SK-N-SH treated with all-trans-retinoic acid at 6 μM for 48 hours (cell line): Measurements from ENCODE around the gene TRIM56.

ENCODE experiments used
- ATAC-seq: fragments of 200-7000 bp; cut with Tn5 transposase; 3 replicates; pipeline ENCODE4 v1.9.1; 2020; ENCODE audit warnings: mild to moderate bottlenecking, moderate library complexity
- ARNTL ChIP-seq: fragments of 450-650 bp; formaldehyde crosslinking; IDR thresholded peaks from 2 replicates; pipeline ENCODE4 v1.5.0; 2020; ENCODE audit warnings: low read depth, mild to moderate bottlenecking, moderate library complexity, borderline replicate concordance
- CSDC2 ChIP-seq: fragments of 250-450 bp; sonication (Bioruptor Pico); IDR thresholded peaks from 2 replicates; pipeline ENCODE4 v1.5.0; 2020; ENCODE audit warnings: mild to moderate bottlenecking, moderate library complexity
- ESRRG ChIP-seq: fragments of 250-450 bp; sonication (Bioruptor Pico); IDR thresholded peaks from 2 replicates; pipeline ENCODE4 v1.6.1; 2021; ENCODE audit warnings: mild to moderate bottlenecking
- GLIS3 ChIP-seq: fragments of 250-450 bp; sonication (Bioruptor Pico); IDR thresholded peaks from 2 replicates; pipeline ENCODE4 v1.5.0; 2020; ENCODE audit warnings: mild to moderate bottlenecking, moderate library complexity
- ISL1 ChIP-seq: fragments of 250-450 bp; sonication (Bioruptor Pico); IDR thresholded peaks from 2 replicates; pipeline ENCODE4 v2.1.2; 2022; ENCODE audit warnings: mild to moderate bottlenecking, moderate library complexity
- OSR1 ChIP-seq: fragments of 250-450 bp; sonication (Bioruptor Pico); IDR thresholded peaks from 2 replicates; pipeline ENCODE4 v1.8.0; 2022; ENCODE audit warnings: moderate library complexity, mild to moderate bottlenecking, inconsistent platforms
- PPARA ChIP-seq: fragments of 250-450 bp; sonication (Bioruptor Pico); IDR thresholded peaks from 2 replicates; pipeline ENCODE4 v1.5.0; 2020; ENCODE audit warnings: mild to moderate bottlenecking, borderline replicate concordance
- RARB ChIP-seq: fragments of 250-450 bp; sonication (Bioruptor Pico); IDR thresholded peaks from 2 replicates; pipeline ENCODE4 v1.8.0; 2021; ENCODE audit warnings: mild to moderate bottlenecking, moderate library complexity
- SNAI2 ChIP-seq: fragments of 250-450 bp; sonication (Bioruptor Pico); IDR thresholded peaks from 2 replicates; pipeline ENCODE4 v1.5.0; 2020; ENCODE audit warnings: mild to moderate bottlenecking, moderate library complexity
- TOX ChIP-seq: fragments of 250-450 bp; sonication (Bioruptor Pico); IDR thresholded peaks from 2 replicates; pipeline ENCODE4 v1.8.0; 2021; ENCODE audit warnings: mild to moderate bottlenecking, moderate library complexity, borderline replicate concordance
- ZC3H10 ChIP-seq: fragments of 250-450 bp; sonication (Bioruptor Pico); IDR thresholded peaks from 2 replicates; pipeline ENCODE4 v1.5.1; 2021; ENCODE audit warnings: mild to moderate bottlenecking, moderate library complexity
- ZFP3 ChIP-seq: fragments of 250-450 bp; sonication (Bioruptor Pico); IDR thresholded peaks from 2 replicates; pipeline ENCODE4 v1.5.0; 2020; ENCODE audit warnings: mild to moderate bottlenecking, moderate library complexity
- ZFP30 ChIP-seq: fragments of 450-650 bp; formaldehyde crosslinking; IDR thresholded peaks from 2 replicates; pipeline ENCODE4 v1.5.0; 2022; ENCODE audit warnings: mild to moderate bottlenecking, moderate library complexity
- ZNF565 ChIP-seq: fragments of 450-650 bp; formaldehyde crosslinking; conservative IDR thresholded peaks from 2 replicates; pipeline ENCODE4 v1.5.0; 2020; ENCODE audit warnings: low read depth, mild to moderate bottlenecking, moderate library complexity
- ZNF70 ChIP-seq: fragments of 450-650 bp; formaldehyde crosslinking; IDR thresholded peaks from 2 replicates; pipeline ENCODE4 v1.5.0; 2020; ENCODE audit warnings: mild to moderate bottlenecking, moderate library complexity
- ZNF8 ChIP-seq: fragments of 450-650 bp; formaldehyde crosslinking; IDR thresholded peaks from 2 replicates; pipeline ENCODE4 v1.5.0; 2020; ENCODE audit warnings: mild to moderate bottlenecking, moderate library complexity
- TF ChIP-seq, protein P1 (sequence below): fragments of 250-450 bp; sonication (Bioruptor Pico); IDR thresholded peaks from 2 replicates; pipeline ENCODE4 v1.8.0; 2020; ENCODE audit warnings: mild to moderate bottlenecking, moderate library complexity, borderline replicate concordance
- TF ChIP-seq, protein P2 (sequence below): fragments of 250-450 bp; sonication (Bioruptor Pico); IDR thresholded peaks from 2 replicates; pipeline ENCODE4 v1.8.0; 2021; ENCODE audit warnings: low read depth, mild to moderate bottlenecking, moderate library complexity, borderline replicate concordance
- TF ChIP-seq, protein P3 (sequence below): fragments of 250-450 bp; sonication (Bioruptor Pico); IDR thresholded peaks from 2 replicates; pipeline ENCODE4 v1.5.1; 2020; ENCODE audit warnings: low read depth, mild to moderate bottlenecking, moderate library complexity
- TF ChIP-seq, protein P4 (sequence below): fragments of 250-450 bp; sonication (Bioruptor Pico); IDR thresholded peaks from 2 replicates; pipeline ENCODE4 v1.5.0; 2020; ENCODE audit warnings: mild to moderate bottlenecking, moderate library complexity
- TF ChIP-seq, protein P5 (sequence below): fragments of 250-450 bp; sonication (Bioruptor Pico); IDR thresholded peaks from 2 replicates; pipeline ENCODE4 v1.5.1; 2021; ENCODE audit warnings: mild to moderate bottlenecking, moderate library complexity

Gene TRIM56

DNA sequence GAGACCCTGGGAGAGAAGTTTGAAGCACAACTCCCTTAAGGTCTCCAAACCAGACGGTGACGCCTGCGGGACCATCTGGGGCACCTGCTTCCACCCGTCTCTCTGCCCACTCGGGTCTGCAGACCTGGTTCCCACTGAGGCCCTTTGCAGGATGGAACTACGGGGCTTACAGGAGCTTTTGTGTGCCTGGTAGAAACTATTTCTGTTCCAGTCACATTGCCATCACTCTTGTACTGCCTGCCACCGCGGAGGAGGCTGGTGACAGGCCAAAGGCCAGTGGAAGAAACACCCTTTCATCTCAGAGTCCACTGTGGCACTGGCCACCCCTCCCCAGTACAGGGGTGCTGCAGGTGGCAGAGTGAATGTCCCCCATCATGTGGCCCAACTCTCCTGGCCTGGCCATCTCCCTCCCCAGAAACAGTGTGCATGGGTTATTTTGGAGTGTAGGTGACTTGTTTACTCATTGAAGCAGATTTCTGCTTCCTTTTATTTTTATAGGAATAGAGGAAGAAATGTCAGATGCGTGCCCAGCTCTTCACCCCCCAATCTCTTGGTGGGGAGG lies 52.5 kb downstream of the TRIM56 start:
- peak; percentile 19; the same call in 1 of the 2 replicates for TF ChIP-seq ZFP30 (CRISPR knock-in tag)
- TF ChIP-seq ESRRG (CRISPR knock-in tag) = peak; percentile 15; the same call in 1 of the 2 replicates
- no peak for TF ChIP-seq ARNTL (CRISPR knock-in tag)
- ATAC-seq = peak; percentile 2

DNA sequence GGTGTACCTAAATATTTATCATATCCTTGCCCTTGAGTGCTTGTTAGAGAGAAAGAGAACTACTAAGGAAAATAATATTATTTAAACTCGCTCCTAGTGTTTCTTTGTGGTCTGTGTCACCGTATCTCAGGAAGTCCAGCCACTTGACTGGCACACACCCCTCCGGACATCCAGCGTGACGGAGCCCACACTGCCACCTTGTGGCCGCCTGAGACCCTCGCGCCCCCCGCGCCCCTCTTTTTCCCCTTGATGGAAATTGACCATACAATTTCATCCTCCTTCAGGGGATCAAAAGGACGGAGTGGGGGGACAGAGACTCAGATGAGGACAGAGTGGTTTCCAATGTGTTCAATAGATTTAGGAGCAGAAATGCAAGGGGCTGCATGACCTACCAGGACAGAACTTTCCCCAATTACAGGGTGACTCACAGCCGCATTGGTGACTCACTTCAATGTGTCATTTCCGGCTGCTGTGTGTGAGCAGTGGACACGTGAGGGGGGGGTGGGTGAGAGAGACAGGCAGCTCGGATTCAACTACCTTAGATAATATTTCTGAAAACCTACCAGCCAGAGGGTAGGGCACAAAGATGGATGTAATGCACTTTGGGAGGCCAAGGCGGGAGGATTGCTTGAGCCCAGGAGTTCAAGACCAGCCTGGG lies 53.1 kb downstream of the TRIM56 start:
- TF ChIP-seq, protein P1, sequence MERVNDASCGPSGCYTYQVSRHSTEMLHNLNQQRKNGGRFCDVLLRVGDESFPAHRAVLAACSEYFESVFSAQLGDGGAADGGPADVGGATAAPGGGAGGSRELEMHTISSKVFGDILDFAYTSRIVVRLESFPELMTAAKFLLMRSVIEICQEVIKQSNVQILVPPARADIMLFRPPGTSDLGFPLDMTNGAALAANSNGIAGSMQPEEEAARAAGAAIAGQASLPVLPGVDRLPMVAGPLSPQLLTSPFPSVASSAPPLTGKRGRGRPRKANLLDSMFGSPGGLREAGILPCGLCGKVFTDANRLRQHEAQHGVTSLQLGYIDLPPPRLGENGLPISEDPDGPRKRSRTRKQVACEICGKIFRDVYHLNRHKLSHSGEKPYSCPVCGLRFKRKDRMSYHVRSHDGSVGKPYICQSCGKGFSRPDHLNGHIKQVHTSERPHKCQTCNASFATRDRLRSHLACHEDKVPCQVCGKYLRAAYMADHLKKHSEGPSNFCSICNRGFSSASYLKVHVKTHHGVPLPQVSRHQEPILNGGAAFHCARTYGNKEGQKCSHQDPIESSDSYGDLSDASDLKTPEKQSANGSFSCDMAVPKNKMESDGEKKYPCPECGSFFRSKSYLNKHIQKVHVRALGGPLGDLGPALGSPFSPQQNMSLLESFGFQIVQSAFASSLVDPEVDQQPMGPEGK (CRISPR knock-in tag) = peak; percentile 39; the same call in 1 of the 2 replicates
- TF ChIP-seq RARB (CRISPR knock-in tag) (peak; percentile 92; the same call in 1 of the 2 replicates), GLIS3 (CRISPR knock-in tag) (peak; percentile 85; the same call in 1 of the 2 replicates), PPARA (CRISPR knock-in tag) (no peak), TOX (CRISPR knock-in tag) (0 out of 2 replicates have a peak, but pooled peaks have one; percentile 29), ZFP3 (CRISPR knock-in tag) (peak; percentile 47; the same call in 1 of the 2 replicates), ARNTL (CRISPR knock-in tag) (peak; percentile 94), SNAI2 (0 out of 2 replicates have a peak, but pooled peaks have one; percentile 25), ZNF70 (CRISPR knock-in tag) (no peak), OSR1 (CRISPR knock-in tag) (no peak), ZNF8 (CRISPR knock-in tag) (peak; percentile 5; the same call in 1 of the 2 replicates), ZC3H10 (CRISPR knock-in tag) (no peak; the same call in 1 of the 2 replicates), CSDC2 (CRISPR knock-in tag) (peak; percentile 75; the same call in 1 of the 2 replicates), ZNF565 (CRISPR knock-in tag) (no peak)
- TF ChIP-seq, protein P2, sequence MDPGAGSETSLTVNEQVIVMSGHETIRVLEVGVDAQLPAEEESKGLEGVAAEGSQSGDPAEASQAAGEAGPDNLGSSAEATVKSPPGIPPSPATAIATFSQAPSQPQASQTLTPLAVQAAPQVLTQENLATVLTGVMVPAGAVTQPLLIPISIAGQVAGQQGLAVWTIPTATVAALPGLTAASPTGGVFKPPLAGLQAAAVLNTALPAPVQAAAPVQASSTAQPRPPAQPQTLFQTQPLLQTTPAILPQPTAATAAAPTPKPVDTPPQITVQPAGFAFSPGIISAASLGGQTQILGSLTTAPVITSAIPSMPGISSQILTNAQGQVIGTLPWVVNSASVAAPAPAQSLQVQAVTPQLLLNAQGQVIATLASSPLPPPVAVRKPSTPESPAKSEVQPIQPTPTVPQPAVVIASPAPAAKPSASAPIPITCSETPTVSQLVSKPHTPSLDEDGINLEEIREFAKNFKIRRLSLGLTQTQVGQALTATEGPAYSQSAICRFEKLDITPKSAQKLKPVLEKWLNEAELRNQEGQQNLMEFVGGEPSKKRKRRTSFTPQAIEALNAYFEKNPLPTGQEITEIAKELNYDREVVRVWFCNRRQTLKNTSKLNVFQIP (CRISPR knock-in tag) = peak; percentile 34; the same call in 1 of the 2 replicates
- TF ChIP-seq, protein P3, sequence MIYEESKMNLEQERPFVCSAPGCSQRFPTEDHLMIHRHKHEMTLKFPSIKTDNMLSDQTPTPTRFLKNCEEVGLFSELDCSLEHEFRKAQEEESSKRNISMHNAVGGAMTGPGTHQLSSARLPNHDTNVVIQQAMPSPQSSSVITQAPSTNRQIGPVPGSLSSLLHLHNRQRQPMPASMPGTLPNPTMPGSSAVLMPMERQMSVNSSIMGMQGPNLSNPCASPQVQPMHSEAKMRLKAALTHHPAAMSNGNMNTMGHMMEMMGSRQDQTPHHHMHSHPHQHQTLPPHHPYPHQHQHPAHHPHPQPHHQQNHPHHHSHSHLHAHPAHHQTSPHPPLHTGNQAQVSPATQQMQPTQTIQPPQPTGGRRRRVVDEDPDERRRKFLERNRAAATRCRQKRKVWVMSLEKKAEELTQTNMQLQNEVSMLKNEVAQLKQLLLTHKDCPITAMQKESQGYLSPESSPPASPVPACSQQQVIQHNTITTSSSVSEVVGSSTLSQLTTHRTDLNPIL (CRISPR knock-in tag) = peak; percentile 67; the same call in 1 of the 2 replicates
- TF ChIP-seq, all 23 proteins: peak for 11
- peak; percentile 24 for ATAC-seq

DNA sequence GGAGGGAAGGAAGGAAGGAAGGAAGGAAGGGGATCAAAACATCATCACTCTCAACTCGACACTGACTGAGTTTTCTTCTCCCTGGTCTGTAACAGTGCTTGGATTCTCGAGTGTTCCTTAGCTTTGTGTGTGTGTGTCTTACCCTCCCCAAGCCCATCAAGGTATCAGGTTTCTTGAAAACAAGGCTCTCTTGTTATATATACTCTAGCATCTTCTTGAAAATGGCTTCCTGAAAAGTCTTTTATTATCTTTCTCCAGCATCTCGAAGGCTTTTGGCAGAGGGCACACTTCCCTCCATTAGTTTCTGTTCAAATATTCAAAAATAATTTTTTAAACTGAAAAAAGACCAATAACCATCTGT lies 55.0 kb downstream of the TRIM56 start:
- TF ChIP-seq, protein P4, sequence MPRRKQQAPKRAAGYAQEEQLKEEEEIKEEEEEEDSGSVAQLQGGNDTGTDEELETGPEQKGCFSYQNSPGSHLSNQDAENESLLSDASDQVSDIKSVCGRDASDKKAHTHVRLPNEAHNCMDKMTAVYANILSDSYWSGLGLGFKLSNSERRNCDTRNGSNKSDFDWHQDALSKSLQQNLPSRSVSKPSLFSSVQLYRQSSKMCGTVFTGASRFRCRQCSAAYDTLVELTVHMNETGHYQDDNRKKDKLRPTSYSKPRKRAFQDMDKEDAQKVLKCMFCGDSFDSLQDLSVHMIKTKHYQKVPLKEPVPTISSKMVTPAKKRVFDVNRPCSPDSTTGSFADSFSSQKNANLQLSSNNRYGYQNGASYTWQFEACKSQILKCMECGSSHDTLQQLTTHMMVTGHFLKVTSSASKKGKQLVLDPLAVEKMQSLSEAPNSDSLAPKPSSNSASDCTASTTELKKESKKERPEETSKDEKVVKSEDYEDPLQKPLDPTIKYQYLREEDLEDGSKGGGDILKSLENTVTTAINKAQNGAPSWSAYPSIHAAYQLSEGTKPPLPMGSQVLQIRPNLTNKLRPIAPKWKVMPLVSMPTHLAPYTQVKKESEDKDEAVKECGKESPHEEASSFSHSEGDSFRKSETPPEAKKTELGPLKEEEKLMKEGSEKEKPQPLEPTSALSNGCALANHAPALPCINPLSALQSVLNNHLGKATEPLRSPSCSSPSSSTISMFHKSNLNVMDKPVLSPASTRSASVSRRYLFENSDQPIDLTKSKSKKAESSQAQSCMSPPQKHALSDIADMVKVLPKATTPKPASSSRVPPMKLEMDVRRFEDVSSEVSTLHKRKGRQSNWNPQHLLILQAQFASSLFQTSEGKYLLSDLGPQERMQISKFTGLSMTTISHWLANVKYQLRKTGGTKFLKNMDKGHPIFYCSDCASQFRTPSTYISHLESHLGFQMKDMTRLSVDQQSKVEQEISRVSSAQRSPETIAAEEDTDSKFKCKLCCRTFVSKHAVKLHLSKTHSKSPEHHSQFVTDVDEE (CRISPR knock-in tag) = no peak
- TF ChIP-seq, protein P5, sequence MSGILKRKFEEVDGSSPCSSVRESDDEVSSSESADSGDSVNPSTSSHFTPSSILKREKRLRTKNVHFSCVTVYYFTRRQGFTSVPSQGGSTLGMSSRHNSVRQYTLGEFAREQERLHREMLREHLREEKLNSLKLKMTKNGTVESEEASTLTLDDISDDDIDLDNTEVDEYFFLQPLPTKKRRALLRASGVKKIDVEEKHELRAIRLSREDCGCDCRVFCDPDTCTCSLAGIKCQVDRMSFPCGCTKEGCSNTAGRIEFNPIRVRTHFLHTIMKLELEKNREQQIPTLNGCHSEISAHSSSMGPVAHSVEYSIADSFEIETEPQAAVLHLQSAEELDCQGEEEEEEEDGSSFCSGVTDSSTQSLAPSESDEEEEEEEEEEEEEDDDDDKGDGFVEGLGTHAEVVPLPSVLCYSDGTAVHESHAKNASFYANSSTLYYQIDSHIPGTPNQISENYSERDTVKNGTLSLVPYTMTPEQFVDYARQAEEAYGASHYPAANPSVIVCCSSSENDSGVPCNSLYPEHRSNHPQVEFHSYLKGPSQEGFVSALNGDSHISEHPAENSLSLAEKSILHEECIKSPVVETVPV (CRISPR knock-in tag) = no peak
- TF ChIP-seq ISL1 (CRISPR knock-in tag) (no peak), CSDC2 (CRISPR knock-in tag) (no peak), OSR1 (CRISPR knock-in tag) (no peak), SNAI2 (no peak), PPARA (CRISPR knock-in tag) (no peak)
- TF ChIP-seq, protein P3 (CRISPR knock-in tag) = no peak
- TF ChIP-seq, all 23 proteins: peak for 0
- peak; percentile 7 for ATAC-seq
